Hindlimb muscle (tissue), 1 donor: ENCODE results near the gene DDX10. TPM values are rescaled to one million over a fixed set of nuclear protein-coding genes. Genes with fewer than 3 reads are reported as not detected.

ENCODE experiments used
- DNase-seq: peaks from one replicate; pipeline ENCODE4 v3.0.0-alpha.2; 2013
- polyA plus RNA-seq: library from polyadenylated mRNA; unstranded; fragments of 120-200 nt; gene quantifications from one replicate; pipeline ENCODE4 v1.2.1, GENCODE V29; 2013; ENCODE audit not compliant: insufficient read length

Gene DDX10
- polyA plus RNA-seq, 1 donor, result 21.3 TPM

GRCh38 chr11:108654994-108655631, 9.8 kb upstream of the DDX10 start:
- no peak for DNase-seq

DNA sequence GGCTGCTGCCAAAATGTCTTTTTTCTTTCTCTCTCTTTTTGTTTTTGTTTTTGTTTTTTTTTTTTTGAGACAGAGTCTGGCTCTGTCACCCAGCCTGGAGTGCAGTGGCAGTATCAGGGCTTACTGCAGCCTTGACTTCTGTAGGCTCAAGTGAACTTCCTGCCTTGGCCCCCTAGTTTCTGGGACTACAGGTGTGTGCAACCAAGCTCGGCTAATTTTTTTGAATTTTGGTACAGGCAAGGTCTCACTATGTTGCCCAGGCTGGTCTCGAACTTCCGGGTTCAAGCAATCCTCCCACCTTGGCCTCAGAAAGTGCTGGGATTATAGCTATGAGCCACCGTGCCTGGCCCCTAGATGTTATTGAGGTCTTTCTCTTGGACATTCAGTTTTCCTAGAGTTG, 2.2 kb upstream of the DDX10 start:
- no peak for DNase-seq

GRCh38 chr11:108663154-108663877, 1.6 kb upstream of the DDX10 start:
- no peak for DNase-seq

- no peak for DNase-seq
These were observed 1.5 kb downstream of the DDX10 start for GRCh38 chr11:108666373-108666772.

- DNase-seq, result no peak
These were observed 4.4 kb downstream of the DDX10 start for GRCh38 chr11:108669286-108669685.

GRCh38 chr11:108669711-108670110, 4.8 kb downstream of the DDX10 start:
- no peak for DNase-seq

- DNase-seq, result peak; percentile 24
These were observed 5.6 kb downstream of the DDX10 start for GRCh38 chr11:108670451-108670850.

- no peak for DNase-seq
These were observed 7.2 kb downstream of the DDX10 start for GRCh38 chr11:108672113-108672512.

- no peak for DNase-seq
These were observed 7.9 kb downstream of the DDX10 start for GRCh38 chr11:108672786-108673185.

DNA sequence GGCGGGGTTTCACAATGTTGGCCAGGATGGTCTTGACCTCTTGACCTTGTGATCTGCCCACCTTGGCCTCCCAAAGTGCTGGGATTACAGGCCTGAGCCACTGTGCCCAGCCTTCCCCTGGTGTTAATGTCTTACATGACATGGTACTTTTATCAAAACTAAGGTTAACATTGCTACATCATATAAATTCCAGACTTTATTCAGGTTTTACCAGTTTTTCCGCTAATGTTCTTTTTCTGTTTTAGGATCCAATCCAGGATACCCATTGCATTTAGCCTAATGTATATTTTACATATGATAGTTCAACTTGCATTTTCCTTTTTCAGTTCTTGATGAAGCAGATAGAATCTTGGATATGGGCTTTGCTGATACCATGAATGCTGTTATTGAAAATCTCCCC, 14.2 kb downstream of the DDX10 start:
- DNase-seq, result no peak

DNA sequence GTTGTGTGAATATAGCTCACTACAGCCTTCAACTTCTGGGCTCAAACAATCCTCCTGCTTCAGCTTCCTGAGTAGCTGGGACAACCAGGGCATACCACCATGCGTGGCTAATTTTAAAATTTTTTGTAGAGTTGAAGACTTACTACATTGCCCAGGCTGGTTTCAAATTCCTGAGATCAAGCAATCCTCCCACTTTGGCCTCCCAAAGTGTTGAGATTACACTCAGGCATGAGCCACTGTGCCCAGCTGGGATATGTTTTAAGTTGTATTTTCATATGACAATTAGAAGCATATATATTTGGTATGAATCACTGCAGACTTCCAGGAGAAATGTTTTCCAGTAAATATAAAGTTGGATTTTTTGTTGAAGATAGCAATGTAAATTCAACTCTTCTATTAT, 15.4 kb downstream of the DDX10 start:
- no peak for DNase-seq

GRCh38 chr11:108685419-108686130, 20.7 kb downstream of the DDX10 start:
- no peak for DNase-seq

DNA sequence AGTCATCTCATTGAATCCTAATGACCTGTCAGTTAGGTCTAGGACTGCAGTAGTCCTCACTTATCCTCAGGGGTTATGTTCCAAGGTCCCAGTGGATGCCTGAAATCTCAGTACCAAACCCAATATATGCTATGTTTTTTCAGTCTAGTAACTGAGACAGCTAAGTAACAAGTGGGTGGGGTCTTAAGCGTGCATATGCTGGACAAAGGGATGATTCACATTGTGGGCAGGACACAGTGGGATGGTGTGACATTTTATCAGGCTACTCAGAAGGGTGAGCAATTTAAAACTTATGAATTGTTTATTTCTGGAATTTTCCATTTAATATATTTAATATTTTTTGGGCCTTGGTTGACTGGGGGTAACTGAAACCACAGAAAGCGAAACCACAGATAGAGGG, 29.0 kb downstream of the DDX10 start:
- DNase-seq, result no peak

DNA sequence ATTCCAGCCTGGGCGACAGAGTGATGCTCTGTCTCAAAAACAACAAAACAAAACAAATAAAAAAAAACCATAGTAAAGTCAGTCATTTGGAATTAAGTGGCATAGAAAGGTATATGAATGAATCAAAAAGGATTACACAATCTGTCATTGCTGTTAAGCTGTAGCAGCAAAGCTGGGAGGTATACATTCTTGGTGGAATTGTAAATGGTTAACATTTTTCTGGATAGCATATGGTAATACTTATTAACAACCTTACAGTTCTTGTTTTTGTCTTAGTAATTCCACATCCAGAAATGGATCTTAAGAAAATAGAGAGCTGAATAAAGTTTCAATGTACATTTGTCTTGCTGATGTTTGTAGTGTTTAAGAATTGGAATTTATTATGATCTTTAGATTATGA, 30.0 kb downstream of the DDX10 start:
- no peak for DNase-seq

- DNase-seq, result peak; percentile 72
These were observed 33.1 kb downstream of the DDX10 start for GRCh38 chr11:108697872-108698473.

DNA sequence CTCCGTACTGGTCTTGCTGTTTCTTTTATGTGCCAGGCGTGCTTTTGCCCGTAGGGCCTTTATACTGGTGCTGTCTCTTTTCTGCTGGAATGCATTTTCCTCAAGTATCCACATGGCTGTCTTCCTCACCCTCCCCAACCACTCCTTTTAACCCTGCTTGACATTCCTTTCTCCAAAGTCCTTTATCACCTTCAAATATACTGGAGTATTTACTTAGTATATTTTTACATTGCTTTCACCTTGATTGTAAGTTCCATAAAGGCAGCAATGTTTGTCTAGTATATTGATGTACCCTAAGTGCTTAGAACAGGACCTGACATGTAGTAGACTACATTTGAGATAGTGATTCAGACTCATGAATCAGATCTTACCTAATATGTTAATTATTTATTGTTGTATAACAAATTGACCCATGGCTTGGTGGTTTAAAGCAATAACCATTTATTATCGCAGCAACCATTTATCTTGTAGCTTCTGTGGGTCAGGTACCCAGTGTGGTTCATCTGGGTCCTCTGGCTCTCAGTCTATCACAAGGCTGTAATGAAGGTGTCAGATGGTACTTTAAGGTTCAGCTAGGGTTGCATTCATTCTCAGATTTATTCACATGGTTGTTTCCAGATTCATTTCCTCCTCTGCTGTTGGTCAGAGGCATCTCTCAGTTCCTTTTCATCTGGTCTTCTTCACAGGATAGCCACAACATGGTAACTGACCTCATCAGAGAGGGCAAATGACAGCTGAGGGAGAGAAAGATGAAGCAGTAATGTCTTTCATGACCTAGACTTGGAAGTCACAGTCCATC, 34.2 kb downstream of the DDX10 start:
- DNase-seq, result no peak

- DNase-seq, result no peak
These were observed 39.0 kb downstream of the DDX10 start for GRCh38 chr11:108703916-108704315.

DNA sequence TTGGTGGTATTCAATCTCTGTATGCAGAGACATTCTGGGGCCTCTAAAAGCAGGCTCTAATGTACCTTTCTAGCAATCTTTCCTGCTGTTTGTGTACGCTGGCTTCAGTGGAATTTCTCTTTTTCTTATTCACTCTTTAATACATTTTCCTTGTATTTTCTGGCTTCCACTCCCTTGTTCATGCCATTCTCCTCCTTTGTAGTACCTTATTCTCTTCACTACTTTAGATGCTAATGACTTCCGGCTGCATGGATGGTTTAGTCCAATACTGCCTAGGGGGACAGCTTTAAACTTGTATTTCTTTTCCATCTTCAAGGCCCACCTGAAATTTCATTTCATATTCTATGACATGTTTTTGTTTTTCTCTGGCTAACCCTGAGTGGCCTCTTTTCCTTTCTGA, 40.2 kb downstream of the DDX10 start:
- no peak for DNase-seq

DNA sequence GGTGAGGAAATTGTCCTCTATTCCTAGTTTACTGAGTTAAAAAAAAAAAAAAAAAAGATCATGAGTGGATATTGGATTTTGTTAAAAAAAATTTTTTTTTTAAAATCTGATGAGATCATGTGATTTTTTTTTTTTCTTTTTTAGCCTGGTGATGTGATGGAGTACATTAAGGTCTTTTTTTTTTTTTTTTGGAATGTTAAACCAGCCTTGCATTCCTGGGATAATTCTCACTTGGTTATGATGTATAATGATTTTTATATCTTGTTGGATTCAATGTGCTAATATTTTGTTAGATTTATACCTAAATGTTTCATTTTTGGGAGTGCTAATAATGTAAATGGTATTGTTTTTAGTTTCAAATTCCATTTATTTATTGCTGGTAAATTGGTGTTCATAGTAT, 43.3 kb downstream of the DDX10 start:
- no peak for DNase-seq

- no peak for DNase-seq
These were observed 44.9 kb downstream of the DDX10 start for GRCh38 chr11:108709741-108710140.

DNA sequence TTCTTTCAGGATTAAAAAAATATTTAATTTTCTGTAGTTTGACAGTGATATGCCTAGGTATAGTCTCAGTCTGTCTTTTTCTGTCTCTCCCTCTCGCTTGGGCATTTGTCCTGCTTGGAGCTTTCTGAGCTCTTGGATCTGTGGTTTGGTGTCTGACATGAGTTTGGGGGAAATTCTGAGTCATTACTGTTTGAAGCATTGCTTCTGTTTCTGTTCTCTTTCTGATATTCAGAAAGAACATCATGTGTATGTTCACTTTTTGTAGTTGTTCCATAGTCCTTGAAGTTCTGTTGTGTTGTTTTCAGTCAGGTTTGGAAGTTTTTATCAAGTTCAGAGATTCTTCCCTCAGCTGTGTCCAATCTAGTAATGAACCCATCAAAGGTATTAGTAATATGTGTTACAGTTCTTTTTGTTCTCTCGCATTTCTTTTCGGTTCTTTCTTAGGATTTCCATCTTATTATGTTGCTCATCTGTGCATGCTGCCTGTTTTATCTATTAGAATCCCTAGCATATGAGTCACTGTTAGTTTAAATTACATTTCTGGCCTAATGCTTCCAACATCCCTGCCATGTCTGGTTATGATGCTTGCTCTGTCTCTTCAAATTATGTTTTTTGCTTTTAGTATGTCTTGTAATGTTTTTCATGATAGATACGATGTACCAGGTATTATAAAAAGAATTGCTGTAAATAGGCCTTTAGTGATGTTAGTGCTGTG, 48.4 kb downstream of the DDX10 start:
- no peak for DNase-seq

- DNase-seq, result no peak
These were observed 50.4 kb downstream of the DDX10 start for GRCh38 chr11:108715239-108715638.
